ENCODE results near the gene ARHGAP33.
"Not testable (repeated sequence)": the region's sequence is repeated elsewhere in the genome, so short reads cannot be mapped to it uniquely, and the experiment has no call there.

The ARHGAP33 gene

DNA sequence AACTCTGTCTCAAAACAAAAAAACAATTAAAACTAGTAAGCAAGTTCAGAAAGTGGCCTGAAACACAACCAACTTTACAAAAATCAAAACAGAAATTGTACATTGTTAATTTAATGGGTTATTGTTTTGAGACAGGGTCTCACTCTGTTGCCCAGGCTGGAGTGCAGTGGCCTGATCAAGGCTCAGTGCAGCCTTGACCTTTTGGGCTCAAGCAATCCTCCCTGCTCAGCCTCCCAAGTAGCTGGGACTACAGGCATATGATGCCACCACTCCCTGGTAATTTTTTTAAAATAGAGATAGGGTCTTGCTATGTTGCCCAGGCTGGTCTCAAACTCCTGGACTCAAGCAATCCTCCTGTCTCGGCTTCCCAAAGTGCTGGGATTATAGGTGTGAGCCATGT is 20.2 kb downstream of the ARHGAP33 start:
- DNase-seq: not testable (repeated sequence)

- DNase-seq: no peak
Measured at GRCh38 chr19:35796645-35797542, 21.5 kb downstream of the ARHGAP33 start.

DNA sequence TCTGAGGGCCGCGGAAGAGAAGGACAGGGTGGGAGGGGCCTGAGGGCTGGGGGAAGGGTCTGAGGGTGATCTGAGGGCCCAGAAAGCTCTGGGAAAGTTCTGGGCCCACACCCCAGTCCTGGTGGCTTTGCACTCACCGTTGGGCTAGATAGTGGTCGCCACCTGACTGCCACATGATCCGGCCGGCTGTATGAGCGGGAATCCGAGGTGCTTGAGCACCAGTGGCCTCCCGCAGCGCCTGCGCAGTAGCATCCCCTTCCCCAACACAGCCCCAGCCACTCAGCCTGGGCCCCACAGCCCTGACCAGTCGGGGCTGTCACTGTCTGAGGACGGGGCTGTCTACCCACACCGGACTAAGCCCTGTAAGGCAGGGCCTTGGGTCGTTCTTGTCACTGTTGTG is 22.3 kb downstream of the ARHGAP33 start:
- no peak for DNase-seq

DNA sequence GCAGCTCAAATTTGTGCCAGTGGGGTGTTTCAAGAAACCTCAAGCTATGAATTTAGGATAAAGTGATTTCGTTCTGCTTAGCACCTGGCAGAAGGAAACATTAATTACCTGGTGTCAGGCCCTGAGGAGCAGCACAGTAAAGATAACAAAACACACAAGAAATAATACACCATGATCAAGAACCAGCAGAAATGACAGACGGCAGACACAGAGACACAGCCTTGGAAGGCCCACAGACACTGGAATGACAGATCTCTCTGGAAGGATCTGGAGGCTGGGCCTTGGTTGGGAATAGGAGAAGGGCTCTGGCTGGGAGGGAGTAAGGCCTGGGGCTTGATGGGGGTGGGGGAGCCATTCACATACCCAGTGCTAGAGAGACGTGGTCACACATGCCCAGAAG is 26.5 kb downstream of the ARHGAP33 start:
- DNase-seq: no peak

DNA sequence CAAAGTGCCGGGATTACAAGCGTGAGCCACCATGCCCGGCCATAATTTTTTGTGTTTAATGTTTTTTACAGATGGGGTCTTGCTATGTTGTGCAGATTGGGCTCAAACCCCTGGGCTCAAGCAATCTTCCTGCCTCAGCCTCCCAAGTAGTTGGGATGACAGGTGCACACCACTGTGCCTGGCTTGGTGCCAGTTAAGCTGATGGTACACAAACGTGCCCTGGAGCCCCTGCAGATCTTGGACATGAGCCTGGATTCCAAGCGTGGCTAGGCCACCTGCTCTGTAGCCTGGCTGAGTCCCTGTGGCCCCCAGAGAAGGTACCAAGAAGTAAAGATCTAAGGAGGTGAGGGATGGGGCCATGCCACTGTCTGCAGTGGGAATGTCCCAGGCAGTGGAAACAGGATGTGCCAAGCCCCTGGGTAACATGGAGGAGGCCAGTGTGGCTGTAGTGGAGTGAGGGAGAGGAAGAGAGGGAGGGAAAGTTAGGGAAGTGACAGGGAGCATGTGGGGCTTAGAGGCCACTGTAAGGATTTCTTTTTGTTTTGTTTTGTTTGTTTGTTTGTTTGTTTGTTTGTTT is 30.2 kb downstream of the ARHGAP33 start:
- DNase-seq: no peak

- DNase-seq: no peak
Measured at GRCh38 chr19:35806597-35806996, 31.2 kb downstream of the ARHGAP33 start.

- no peak for DNase-seq
Measured at GRCh38 chr19:35807633-35808032, 32.3 kb downstream of the ARHGAP33 start.

DNA sequence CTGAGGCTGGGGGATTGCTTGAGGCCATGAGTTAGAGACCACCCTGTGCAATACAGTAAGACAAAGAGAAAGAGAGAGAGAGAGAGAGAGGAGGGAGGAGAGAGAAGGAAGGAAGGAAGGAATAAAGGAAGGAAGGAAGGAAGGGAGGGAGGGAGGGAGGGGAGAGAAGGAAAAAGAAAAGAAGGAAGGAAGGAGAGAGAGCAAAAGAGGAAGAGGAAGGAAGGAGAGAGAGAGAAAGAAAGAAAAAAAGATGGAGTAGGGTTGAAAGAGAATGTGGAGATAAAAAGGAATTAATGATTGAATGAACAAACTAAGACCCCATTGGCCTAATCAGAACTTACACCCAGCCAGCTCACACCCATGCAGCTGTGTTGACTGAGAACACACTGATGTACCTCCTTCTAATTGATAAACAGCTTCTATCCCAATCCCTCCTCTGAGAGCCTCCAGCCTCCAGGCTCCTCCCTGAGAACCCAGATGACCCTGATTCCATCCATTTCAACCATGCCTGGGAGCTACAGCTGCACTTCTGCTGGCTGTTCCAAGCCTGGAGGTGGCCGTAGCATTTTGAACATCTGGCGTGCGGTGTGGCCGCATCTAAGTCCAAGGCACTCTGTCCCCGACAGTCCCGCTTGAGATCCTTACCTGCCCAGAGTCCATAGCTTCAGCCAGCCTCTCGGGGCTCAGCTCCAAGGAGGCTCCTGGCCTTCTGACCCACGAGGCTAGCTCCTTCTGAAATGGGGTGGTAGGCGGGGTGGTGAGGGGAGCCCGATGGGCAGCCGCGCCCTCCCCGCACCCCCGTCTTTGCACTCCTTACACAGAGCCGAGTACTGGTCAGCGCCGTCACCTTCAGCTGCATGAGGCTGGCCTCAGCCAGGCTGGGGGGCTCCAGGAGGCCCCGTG is 36.2 kb downstream of the ARHGAP33 start:
- no peak for DNase-seq

DNA sequence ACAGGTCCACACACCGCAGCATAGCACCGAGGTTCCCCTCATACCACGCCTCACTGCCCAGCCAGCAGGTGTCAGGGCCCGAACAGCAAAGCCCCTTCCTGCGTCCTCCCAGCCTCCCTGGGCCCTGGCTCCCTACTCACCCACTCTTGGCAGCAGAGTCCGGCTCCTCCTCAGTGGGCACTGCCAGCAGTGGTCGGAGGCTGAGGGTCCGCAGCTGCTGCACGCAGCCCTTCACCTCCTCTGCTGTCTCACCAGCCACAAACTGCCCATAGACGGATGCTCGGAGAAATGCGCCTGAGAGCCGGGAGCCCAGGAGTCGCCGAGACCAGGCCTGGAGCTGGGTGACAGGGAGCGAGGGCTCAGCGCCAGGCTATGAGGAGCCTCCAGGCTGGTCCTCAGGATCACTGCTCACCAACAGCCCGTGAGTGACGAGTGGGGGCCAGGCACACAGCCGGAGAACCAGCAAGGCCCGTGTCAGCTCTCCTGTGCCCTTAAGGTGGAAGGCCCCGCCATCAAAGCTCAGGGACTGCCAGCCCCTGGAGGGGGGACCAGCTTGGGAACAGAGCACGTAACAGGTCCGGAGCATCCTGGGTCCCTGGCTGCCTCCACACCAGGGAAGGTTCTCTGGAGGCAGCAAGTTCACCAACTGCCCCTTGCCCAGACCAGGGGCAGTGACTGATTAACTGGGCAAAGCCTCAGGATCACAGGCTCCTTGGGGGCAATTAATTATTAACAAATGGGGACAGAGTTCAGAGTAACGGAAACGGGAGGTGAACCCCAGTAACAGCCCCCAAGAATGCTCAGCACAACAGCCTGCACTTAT is 37.1 kb downstream of the ARHGAP33 start, which contains the start of gene PRODH2:
PRODH2 (minus strand) TSS at position 626 of the 823 bp plus-strand sequence; CDS start at position 586, 40 bp downstream.
- DNase-seq: no peak

DNA sequence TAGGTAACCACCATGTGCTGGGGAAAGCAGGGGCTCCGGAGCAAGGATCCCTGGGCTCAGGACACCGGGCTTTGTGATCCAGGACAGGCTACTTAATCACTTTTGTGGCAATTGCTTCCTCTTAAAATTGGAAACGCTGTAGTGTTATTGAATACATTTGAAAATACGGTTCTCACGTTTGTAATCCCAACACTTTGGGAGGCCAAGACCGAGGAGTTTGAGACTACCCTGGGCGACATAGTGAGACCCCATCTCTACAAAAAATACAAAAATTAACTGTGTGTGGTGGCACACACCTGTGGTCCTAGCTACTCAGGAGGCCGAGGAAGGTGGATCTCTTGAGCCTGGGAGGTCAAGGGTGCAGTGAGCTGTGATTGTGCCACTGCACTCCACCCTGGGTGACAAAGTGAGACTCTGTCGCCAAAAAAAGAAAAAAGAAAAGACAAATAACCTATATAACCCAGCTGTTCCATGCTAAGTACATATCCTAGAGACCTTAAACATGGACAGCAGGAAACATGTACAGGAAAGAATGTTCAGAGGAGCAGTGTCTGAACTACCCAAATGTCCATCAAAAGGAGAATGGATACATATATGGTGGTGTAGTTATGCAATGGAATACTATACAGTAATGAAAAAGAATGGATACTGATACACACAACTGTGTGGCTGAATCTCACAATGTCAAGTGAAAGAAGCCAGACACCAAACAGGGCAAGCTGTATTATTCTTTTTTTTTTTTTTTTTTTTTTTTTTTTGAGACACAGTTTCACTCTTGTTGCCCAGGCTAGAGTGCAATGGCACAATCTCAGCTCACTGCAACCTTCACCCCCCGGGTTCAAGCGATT is 37.9 kb downstream of the ARHGAP33 start:
- DNase-seq: no peak

DNA sequence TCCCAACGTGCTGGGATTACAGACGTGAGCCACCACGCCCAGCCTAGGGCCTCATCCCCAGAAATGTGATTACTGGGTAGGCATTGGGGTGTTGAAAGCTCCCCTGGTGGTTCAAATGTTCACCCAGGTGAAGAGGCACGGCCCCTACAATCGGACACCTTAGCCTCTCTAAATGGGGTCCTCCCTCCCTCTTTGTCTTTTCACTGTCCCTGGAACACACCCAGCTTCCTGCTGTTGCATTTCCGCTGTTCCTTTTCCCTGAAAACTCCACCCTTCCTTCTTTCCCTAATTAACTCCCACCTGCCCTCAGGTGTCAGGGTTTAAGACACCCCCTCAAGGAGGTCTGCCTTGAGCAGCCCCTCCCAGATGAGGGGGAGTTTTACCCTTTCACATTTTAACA is 40.9 kb downstream of the ARHGAP33 start:
- DNase-seq: no peak

DNA sequence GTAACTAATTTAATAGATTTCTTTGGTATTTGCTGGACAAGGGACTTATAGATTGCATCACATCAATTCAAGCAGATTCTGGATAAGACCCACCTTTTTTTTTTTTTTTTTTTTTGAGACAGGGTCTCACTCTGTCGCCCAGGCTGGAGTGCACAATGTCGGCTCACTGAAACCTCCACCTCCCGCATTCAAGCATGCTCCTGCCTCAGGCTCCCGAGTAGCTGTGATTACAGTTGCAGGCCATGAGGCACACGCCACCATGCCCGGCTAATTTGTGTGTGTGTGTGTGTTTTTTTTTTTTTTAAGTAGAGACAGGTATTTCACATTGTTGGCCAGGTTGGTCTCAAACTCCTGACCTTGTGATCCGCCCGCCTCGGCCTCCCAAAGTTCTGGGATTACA is 41.5 kb downstream of the ARHGAP33 start:
- no peak for DNase-seq

GRCh38 chr19:35818445-35818844 is 43.1 kb downstream of the ARHGAP33 start:
- no peak for DNase-seq

- no peak for DNase-seq
Measured at GRCh38 chr19:35822579-35822978, 47.2 kb downstream of the ARHGAP33 start.

DNA sequence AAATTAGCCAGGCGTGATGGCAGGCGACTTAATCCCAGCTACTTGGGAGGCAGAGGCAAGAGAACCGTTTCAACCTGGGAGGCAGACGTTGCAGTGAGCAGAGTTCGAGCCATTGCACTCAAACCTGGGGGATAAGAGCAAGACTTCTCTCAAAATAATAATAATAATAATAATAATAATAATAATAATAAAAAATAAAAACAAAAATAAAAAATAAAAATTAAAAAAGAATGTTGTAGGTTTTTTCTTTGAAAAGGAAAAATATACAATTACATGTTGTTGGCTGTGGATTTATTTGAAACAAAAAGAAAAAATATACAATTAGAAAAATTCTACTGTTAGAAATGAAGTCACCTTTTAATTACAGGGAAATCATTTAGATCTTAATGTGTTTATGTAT is 48.8 kb downstream of the ARHGAP33 start:
- DNase-seq: no peak

- DNase-seq: no peak
Measured at GRCh38 chr19:35828692-35829301, 53.4 kb downstream of the ARHGAP33 start.

- DNase-seq: no peak
Measured at GRCh38 chr19:35830986-35831385, 55.6 kb downstream of the ARHGAP33 start.

DNA sequence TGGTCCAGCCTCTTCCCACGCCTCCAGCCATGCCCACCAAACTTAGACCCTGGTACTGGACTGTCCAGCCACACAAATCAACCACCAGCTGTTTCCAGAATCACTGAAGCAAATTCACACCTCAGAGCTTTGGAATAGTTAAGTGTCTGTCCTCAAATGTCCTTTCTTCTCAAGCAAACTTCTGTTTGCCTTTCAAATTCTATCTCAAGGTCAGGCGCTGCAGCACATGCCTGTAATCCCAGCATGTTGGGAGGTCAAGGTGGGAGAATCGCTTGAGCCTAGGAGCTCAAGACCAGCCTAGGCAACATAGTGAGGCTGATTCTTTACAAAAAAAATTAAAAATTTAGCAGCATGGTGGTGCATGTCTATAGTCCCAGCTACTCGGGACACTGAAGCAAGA is 56.7 kb downstream of the ARHGAP33 start:
- DNase-seq: no peak

- DNase-seq: no peak
Measured at GRCh38 chr19:35833972-35834371, 58.6 kb downstream of the ARHGAP33 start.

DNA sequence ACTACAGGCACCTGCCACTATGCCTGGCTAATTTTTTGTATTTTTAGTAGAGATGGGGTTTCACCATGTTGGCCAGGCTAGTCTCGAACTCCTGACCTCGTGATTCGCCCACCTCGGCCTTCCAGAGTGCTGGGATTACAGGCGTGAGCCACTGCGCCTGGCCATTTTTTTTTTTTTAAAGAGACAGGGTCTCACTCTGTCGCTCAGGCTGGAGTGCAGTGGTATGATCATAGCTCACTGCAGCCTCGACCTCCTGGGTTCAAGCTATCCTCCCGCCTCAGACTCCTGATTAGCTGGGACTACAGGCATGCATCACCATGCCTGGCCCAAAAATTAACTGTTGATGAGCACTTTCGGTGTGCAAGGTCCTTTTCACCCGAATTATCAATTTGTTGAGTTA is 60.7 kb downstream of the ARHGAP33 start:
- DNase-seq: not testable (repeated sequence)
